CD4-positive, alpha-beta T cell (primary cell): ENCODE measurements around the gene TAF1B. TPM values are rescaled to one million over a fixed set of nuclear protein-coding genes. Genes with fewer than 3 reads are reported as not detected.

ENCODE experiments used
- ATAC-seq: fragments of 200-7000 bp; cut with Tn5 transposase; one replicate; pipeline ENCODE4 v1.10.0; 2022; ENCODE audit warnings: mild to moderate bottlenecking; ENCODE audit not compliant: poor library complexity
- CTCF ChIA-PET: fragments of 350-600 bp; sonication (Branson Sonifier 250); formaldehyde crosslinking; loops from one replicate; lab custom pipeline; 2021; ENCODE audit warnings: antibody characterized with exemption, inconsistent platforms; lab: Charles Lee
- POLR2A ChIA-PET: fragments of 350-600 bp; sonication (Branson Sonifier 250); formaldehyde crosslinking; loops from one replicate; lab custom pipeline; 2021; ENCODE audit warnings: antibody characterized with exemption, inconsistent platforms; lab: Charles Lee
- DNase-seq, 14 experiments: peaks; one replicate each; pipeline ENCODE4 v3.0.0-alpha.2; 2013 to 2020; ENCODE audit warnings: mixed read lengths in 2 of 14
- H3K27ac ChIP-seq, 2 donors: one replicate each; pipeline versions ENCODE4 v1.5.1 to v1.7.0; 2013; ENCODE audit warnings: low read length in 2 of 2, low read depth in 1 of 2, mild to moderate bottlenecking in 1 of 2
- H3K27me3 ChIP-seq, 2 experiments: 1 replicate in 1 of 2; 2 replicates in 1 of 2; pipeline versions ENCODE4 v1.6.1 to v1.7.0; 2013; ENCODE audit warnings: low read length in 2 of 2, control low read depth in 1 of 2, mild to moderate bottlenecking in 1 of 2, moderate library complexity in 1 of 2; ENCODE audit not compliant: insufficient read depth in 2 of 2, control insufficient read depth in 1 of 2
- H3K36me3 ChIP-seq: one replicate; pipeline ENCODE4 v1.6.1; 2013; ENCODE audit warnings: low read length, control low read depth; ENCODE audit not compliant: insufficient read depth
- H3K4me1 ChIP-seq: one replicate; pipeline ENCODE4 v1.6.1; 2013; ENCODE audit warnings: low read length, control low read depth; ENCODE audit not compliant: insufficient read depth
- H3K4me3 ChIP-seq: one replicate; pipeline ENCODE4 v1.5.1; 2013; ENCODE audit warnings: mild to moderate bottlenecking, low read length, moderate library complexity
- H3K9me3 ChIP-seq, 2 experiments: 1 replicate in 1 of 2; 2 replicates in 1 of 2; pipeline versions ENCODE4 v1.6.1 to v1.7.0; 2013; ENCODE audit warnings: low read length in 2 of 2, mild to moderate bottlenecking in 2 of 2, control low read depth in 1 of 2, moderate library complexity in 1 of 2; ENCODE audit not compliant: control insufficient read depth in 1 of 2, insufficient read depth in 1 of 2
- H3K27ac Mint-ChIP-seq: one replicate; pipeline ENCODE4 v1.8.0; 2020; ENCODE audit warnings: mixed read lengths
- H3K27me3 Mint-ChIP-seq: one replicate; pipeline ENCODE4 v1.8.0; 2021; ENCODE audit warnings: mixed read lengths
- H3K36me3 Mint-ChIP-seq: one replicate; pipeline ENCODE4 v1.8.0; 2021; ENCODE audit warnings: low read depth, mixed read lengths
- H3K4me1 Mint-ChIP-seq: one replicate; pipeline ENCODE4 v1.8.0; 2021; ENCODE audit warnings: low read depth, mixed read lengths
- H3K4me3 Mint-ChIP-seq: one replicate; pipeline ENCODE4 v1.8.0; 2020; ENCODE audit warnings: mild to moderate bottlenecking, mixed read lengths
- H3K9me3 Mint-ChIP-seq: one replicate; pipeline ENCODE4 v1.8.0; 2020; ENCODE audit warnings: mixed read lengths
- intact Hi-C, 2 experiments: fragments of 100-400 bp; cut with DNase I in 1 of 2; cut with micrococcal nuclease in 1 of 2; formaldehyde crosslinking; loops; one replicate each; pipeline versions ENCODE4 v1.15.1 to v1.9.0; 2023 to 2025; cut with DNase I, micrococcal nuclease
- total RNA-seq, 174 experiments: library from RNA in 2 of 174; stranded (reverse) in 2 of 174; gene quantifications; one replicate each; pipeline ENCODE4 v1.2.3 and lab custom pipeline; 2021 to 2026
- TF ChIP-seq, protein P1 (sequence below): fragments of 200-600 bp; IDR thresholded peaks from one replicate; pipeline ENCODE4 v1.8.0; 2022; ENCODE audit warnings: antibody characterized with exemption, mild to moderate bottlenecking

TAF1B gene
- total RNA-seq, 2 experiments from 2014 or later, result 9.9 to 10.8 TPM

GRCh38 chr2:9844036-9844483, 786 bp downstream of the TAF1B start:
- ChIA-PET CTCF (interaction anchor here (1.4 to 2.1 kb wide), 4 partner anchors 30 to 460 kb away, joined by 3 to 8 read pairs (median 6); no protein-coding TSS in a partner anchor), POLR2A (interaction anchor here (0.8 to 2.0 kb wide), 6 partner anchors 11 to 288 kb away, joined by 3 to 9 read pairs (median 5); partner anchors contain the start of genes ADAM17, KLF11 and YWHAQ)
- H3K36me3 Mint-ChIP-seq, result peaks cover 44% of the 10 kb centered on the region
- Histone ChIP-seq H3K4me1 (peaks cover 19% of the 10 kb centered on the region), H3K27me3 (no peaks in the 10 kb centered on the region), H3K4me3 (peak overlapping the region; percentile 93), H3K27ac (peak overlapping the region; percentile 66 to 75), H3K36me3 (peaks cover 15% of the 10 kb centered on the region), H3K9me3 (no peaks in the 10 kb centered on the region)
- H3K27ac Mint-ChIP-seq, result peak overlapping the region; percentile 90
- H3K27me3 Mint-ChIP-seq, result no peaks in the 10 kb centered on the region
- intact Hi-C loops, result loop anchor here in 1 of 2 experiments (5.0 kb wide), 2 partner anchors 108 to 217 kb away; partner anchors contain the start of gene GRHL1
- TF ChIP-seq, protein P1, sequence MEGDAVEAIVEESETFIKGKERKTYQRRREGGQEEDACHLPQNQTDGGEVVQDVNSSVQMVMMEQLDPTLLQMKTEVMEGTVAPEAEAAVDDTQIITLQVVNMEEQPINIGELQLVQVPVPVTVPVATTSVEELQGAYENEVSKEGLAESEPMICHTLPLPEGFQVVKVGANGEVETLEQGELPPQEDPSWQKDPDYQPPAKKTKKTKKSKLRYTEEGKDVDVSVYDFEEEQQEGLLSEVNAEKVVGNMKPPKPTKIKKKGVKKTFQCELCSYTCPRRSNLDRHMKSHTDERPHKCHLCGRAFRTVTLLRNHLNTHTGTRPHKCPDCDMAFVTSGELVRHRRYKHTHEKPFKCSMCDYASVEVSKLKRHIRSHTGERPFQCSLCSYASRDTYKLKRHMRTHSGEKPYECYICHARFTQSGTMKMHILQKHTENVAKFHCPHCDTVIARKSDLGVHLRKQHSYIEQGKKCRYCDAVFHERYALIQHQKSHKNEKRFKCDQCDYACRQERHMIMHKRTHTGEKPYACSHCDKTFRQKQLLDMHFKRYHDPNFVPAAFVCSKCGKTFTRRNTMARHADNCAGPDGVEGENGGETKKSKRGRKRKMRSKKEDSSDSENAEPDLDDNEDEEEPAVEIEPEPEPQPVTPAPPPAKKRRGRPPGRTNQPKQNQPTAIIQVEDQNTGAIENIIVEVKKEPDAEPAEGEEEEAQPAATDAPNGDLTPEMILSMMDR, result no peak
- ATAC-seq, result peak; percentile 6
- peaks cover 50% of the 10 kb centered on the region for H3K4me1 Mint-ChIP-seq
- H3K4me3 Mint-ChIP-seq, result peak overlapping the region; percentile 93
- no peaks in the 10 kb centered on the region for H3K9me3 Mint-ChIP-seq
- peak in 4 of 14 experiments; percentile 19 to 41 (median 30) for DNase-seq

GRCh38 chr2:9844576-9844975, 1.3 kb downstream of the TAF1B start:
- Mint-ChIP-seq H3K36me3 (peaks cover 49% of the 10 kb centered on the region), H3K9me3 (no peaks in the 10 kb centered on the region), H3K27me3 (no peaks in the 10 kb centered on the region), H3K27ac (peak overlapping the region; percentile 90), H3K4me1 (peaks cover 50% of the 10 kb centered on the region), H3K4me3 (peak overlapping the region; percentile 93)
- H3K9me3 ChIP-seq, result no peaks in the 10 kb centered on the region
- ChIA-PET POLR2A (interaction anchor here (0.7 kb wide), 1 partner anchor 11 kb away, joined by 3 read pairs; no protein-coding TSS in a partner anchor), CTCF (no interaction called here)
- no peak for ATAC-seq
- peaks cover 18% of the 10 kb centered on the region for H3K36me3 ChIP-seq
- TF ChIP-seq, protein P1, result no peak
- H3K4me3 ChIP-seq, result peak overlapping the region; percentile 93
- no peaks in the 10 kb centered on the region for H3K27me3 ChIP-seq
- intact Hi-C loops, result loop anchor here in 1 of 2 experiments (5.0 kb wide), 2 partner anchors 108 to 217 kb away; partner anchors contain the start of gene GRHL1
- DNase-seq, result peak in 1 of 14 experiments; percentile 11
- H3K27ac ChIP-seq, result no peak overlapping the region
- H3K4me1 ChIP-seq, result peaks cover 19% of the 10 kb centered on the region

DNA sequence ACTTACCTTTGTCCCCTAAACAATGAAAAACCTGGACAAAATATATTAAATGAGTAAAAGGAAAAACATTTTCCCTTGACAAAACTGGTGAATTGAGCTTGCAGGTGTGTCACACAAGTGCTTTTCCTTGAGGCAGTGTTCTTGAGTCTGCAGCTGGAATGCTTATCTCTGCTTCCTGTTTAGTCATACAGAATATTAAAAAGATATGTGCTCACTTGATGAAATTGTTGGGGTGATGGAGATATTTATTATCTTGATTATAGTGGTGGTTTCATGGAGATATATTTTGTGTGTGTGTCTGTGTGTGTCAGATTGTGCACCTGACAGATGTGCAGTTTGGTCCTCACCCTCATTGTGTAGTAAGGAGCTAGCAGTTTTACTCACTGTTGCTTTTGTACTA, 3.3 kb downstream of the TAF1B start:
- Histone ChIP-seq H3K27ac (no peak overlapping the region), H3K9me3 (no peaks in the 10 kb centered on the region), H3K4me3 (no peak overlapping the region), H3K36me3 (peaks cover 36% of the 10 kb centered on the region), H3K27me3 (no peaks in the 10 kb centered on the region), H3K4me1 (peaks cover 19% of the 10 kb centered on the region)
- peak overlapping the region; percentile 11 for H3K4me3 Mint-ChIP-seq
- POLR2A ChIA-PET, result no interaction called here
- H3K36me3 Mint-ChIP-seq, result peaks cover 69% of the 10 kb centered on the region
- intact Hi-C loops, result no loop called here
- no peaks in the 10 kb centered on the region for H3K27me3 Mint-ChIP-seq
- CTCF ChIA-PET, result interaction anchor here (1.0 to 1.3 kb wide), 2 partner anchors 15 to 33 kb away, joined by 3 to 4 read pairs; no protein-coding TSS in a partner anchor
- peaks cover 50% of the 10 kb centered on the region for H3K4me1 Mint-ChIP-seq
- ATAC-seq (no peak), DNase-seq (no peak)
- no peaks in the 10 kb centered on the region for H3K9me3 Mint-ChIP-seq
- TF ChIP-seq, protein P1, result no peak
- H3K27ac Mint-ChIP-seq, result no peak overlapping the region
